WTC11 (cell line): Measurements from ENCODE around the gene KNDC1.

Source experiments
- CTCF ChIP-seq: fragments of 200-600 bp; IDR thresholded peaks from 2 replicates; pipeline ENCODE4 v1.8.0; 2022; ENCODE audit warnings: antibody characterized with exemption
- JUN ChIP-seq: sonication (generic); formaldehyde crosslinking; IDR thresholded peaks from 2 replicates; pipeline ENCODE4 v1.8.0; 2023; ENCODE audit warnings: mild to moderate bottlenecking, missing genetic modification reagents
- MLX ChIP-seq: sonication (generic); formaldehyde crosslinking; IDR thresholded peaks from 2 replicates; pipeline ENCODE4 v1.8.1; 2023; ENCODE audit warnings: mild to moderate bottlenecking, missing genetic modification reagents, moderate library complexity
- ZBTB21 ChIP-seq: sonication (generic); formaldehyde crosslinking; IDR thresholded peaks from 2 replicates; pipeline ENCODE4 v1.8.1; 2023; ENCODE audit warnings: mild to moderate bottlenecking, missing genetic modification reagents, borderline replicate concordance

- TF ChIP-seq CTCF (no peak), MLX (no peak), JUN (CRISPR knock-in tag) (no peak), ZBTB21 (CRISPR knock-in tag) (no peak)
Measured at GRCh38 chr10:133243593-133243992, 83.6 kb downstream of the KNDC1 start.
